Transverse colon (tissue), 4 donors: ENCODE measurements around the gene FBXO27. TPM values are rescaled to one million over a fixed set of nuclear protein-coding genes. Genes with fewer than 3 reads are reported as not detected.

Experiments
- DNase-seq: peaks from one replicate; pipeline ENCODE4 v3.0.0-alpha.2; 2019
- H3K27ac ChIP-seq, 4 donors: fragments of 200-600 bp; sonication (generic); 2 replicates each; pipeline ENCODE4 v1.5.1; 2016 to 2018; ENCODE audit warnings: inconsistent platforms in 4 of 4
- H3K27me3 ChIP-seq: fragments of 200-600 bp; sonication (generic); 2 replicates; pipeline ENCODE4 v1.5.1; 2017; ENCODE audit warnings: inconsistent platforms
- H3K36me3 ChIP-seq, 4 donors: fragments of 200-600 bp; sonication (generic); 2 replicates each; pipeline ENCODE4 v1.5.1; 2017 to 2019; ENCODE audit warnings: inconsistent platforms in 4 of 4
- H3K4me1 ChIP-seq, 4 donors: fragments of 200-600 bp; sonication (generic); 2 replicates each; pipeline ENCODE4 v1.5.1; 2017 to 2020; ENCODE audit warnings: inconsistent platforms in 4 of 4
- H3K4me3 ChIP-seq, 4 donors: fragments of 200-600 bp; sonication (generic); 1 replicate in 1 of 4; 2 replicates in 3 of 4; pipeline versions ENCODE4 v1.5.1 to v1.6.1; 2017 to 2019; ENCODE audit warnings: inconsistent platforms in 4 of 4
- H3K9me3 ChIP-seq, 2 donors: fragments of 200-600 bp; sonication (generic); 2 replicates each; pipeline ENCODE4 v1.5.1; 2017 to 2019; ENCODE audit warnings: inconsistent platforms in 2 of 2
- EP300 ChIP-seq: sonication (generic); formaldehyde crosslinking; IDR thresholded peaks from one replicate; pipeline ENCODE4 v1.6.1; 2017; ENCODE audit warnings: antibody characterized with exemption, low read depth
- POLR2A ChIP-seq: fragments of 450-650 bp; IDR thresholded peaks from one replicate; pipeline ENCODE4 v1.6.1; 2016; ENCODE audit warnings: antibody characterized with exemption, mild to moderate bottlenecking, moderate library complexity
- POLR2AphosphoS5 ChIP-seq, 3 donors: sonication (generic); formaldehyde crosslinking; IDR thresholded peaks; one replicate each; pipeline ENCODE4 v1.6.1; 2016; ENCODE audit warnings: antibody characterized with exemption in 3 of 3
- WGBS, 2 donors: methylation state at CpG; one replicate each; pipeline ENCODE4 v1.1.5; 2018; ENCODE audit warnings: low coverage in 1 of 2; 5-methylcytosine and 5-hydroxymethylcytosine counted together
- in situ Hi-C, 4 donors: fragments of 200-750 bp; cut with MboI; loops; one replicate each; pipeline versions ENCODE4 v1.15.0 to v1.15.1; 2017; ENCODE audit warnings: low sequenced_read_pairs in 3 of 4, low pct_ligation_motif_present in 1 of 4, low pct_unique_long_range_greater_than_20kb in 1 of 4
- intact Hi-C: fragments of 100-400 bp; cut with DNase I; formaldehyde crosslinking; loops from one replicate; pipeline ENCODE4 v1.15.1; 2023; ENCODE audit warnings: low total_unique reads
- total RNA-seq, 4 donors: library from RNA; depleted of rRNA; stranded (reverse); fragments of >200 nt; gene quantifications; one replicate each; pipeline ENCODE4 v1.1.0, GENCODE V29; 2016
- TF ChIP-seq, protein P1 (sequence below), 5 experiments: fragments of 200-600 bp in 3 of 5; fragments of 450-650 bp in 2 of 5; sonication (generic) in 3 of 5; IDR thresholded peaks; 1 replicate in 2 of 5; 2 replicates in 3 of 5; pipeline ENCODE4 v1.5.1; 2016 to 2017; ENCODE audit warnings: antibody characterized with exemption in 5 of 5, inconsistent platforms in 3 of 5, mild to moderate bottlenecking in 2 of 5, moderate library complexity in 1 of 5

The FBXO27 gene, protein sequence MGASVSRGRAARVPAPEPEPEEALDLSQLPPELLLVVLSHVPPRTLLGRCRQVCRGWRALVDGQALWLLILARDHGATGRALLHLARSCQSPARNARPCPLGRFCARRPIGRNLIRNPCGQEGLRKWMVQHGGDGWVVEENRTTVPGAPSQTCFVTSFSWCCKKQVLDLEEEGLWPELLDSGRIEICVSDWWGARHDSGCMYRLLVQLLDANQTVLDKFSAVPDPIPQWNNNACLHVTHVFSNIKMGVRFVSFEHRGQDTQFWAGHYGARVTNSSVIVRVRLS
- total RNA-seq: 1 to 10 TPM in 2 of 4 donors, under 1 TPM in 1, not detected in 1; 0.14 to 1.5 (median 1.1) TPM

- DNase-seq: peak; percentile 10
- TF ChIP-seq POLR2A: no peak
- no peak for TF ChIP-seq EP300
- Histone ChIP-seq H3K27ac (peak within 1 kb of the TSS in 3 of 4 donors; percentile 44 to 66 (median 62)), H3K9me3 (no peaks in the 10 kb centered on the region), H3K4me3 (peak within 1 kb of the TSS; percentile 32 to 70 (median 54)), H3K4me1 (peaks cover 6 to 27% (median 18%) of the 10 kb centered on the region in 4 donors), H3K36me3 (no peaks in the 10 kb centered on the region), H3K27me3 (peaks cover 50% of the 10 kb centered on the region)
- in situ Hi-C loops: no loop called here
- intact Hi-C loops: no loop called here
- 5 to 8% methylated on average over 5 to 45 of the region's 66 CpGs for WGBS, 2 donors
Measured at GRCh38 chr19:39032063-39032918, at the start of gene FBXO27. Gene FBXO27 (minus strand): TSS chr19:39032549. CDS start chr19:39032227, 322 bp downstream.

DNA sequence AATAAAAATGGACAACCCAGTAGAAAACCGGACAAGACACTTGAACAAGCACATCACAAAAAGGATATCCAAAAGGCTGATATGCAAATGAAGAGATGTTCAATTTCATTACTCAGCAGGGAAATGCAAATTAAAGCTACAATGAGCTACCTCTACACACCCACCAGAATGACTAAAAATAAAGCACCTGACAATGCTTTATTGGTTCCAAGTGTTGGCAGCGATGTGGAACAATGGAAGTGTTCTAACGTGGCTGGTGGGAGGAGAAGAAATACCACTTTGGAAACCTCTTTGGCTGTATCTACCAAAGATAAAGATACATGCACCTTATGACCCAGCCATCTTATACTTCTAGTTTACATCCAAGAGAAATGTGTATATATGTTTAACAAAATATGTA lies 48.1 kb upstream of the FBXO27 start:
- Histone ChIP-seq H3K4me3 (no peak overlapping the region), H3K27me3 (peaks cover 62% of the 10 kb centered on the region), H3K36me3 (no peaks in the 10 kb centered on the region), H3K9me3 (no peaks in the 10 kb centered on the region), H3K4me1 (peaks cover 0 to 13% (median 5%) of the 10 kb centered on the region in 4 donors), H3K27ac (no peak overlapping the region)
- in situ Hi-C loops: no loop called here
- WGBS, 2 donors: 0 to 39% methylated on average over 1 to 3 of the region's 3 CpGs
- DNase-seq: no peak
- intact Hi-C loops: no loop called here
- TF ChIP-seq, protein P1, sequence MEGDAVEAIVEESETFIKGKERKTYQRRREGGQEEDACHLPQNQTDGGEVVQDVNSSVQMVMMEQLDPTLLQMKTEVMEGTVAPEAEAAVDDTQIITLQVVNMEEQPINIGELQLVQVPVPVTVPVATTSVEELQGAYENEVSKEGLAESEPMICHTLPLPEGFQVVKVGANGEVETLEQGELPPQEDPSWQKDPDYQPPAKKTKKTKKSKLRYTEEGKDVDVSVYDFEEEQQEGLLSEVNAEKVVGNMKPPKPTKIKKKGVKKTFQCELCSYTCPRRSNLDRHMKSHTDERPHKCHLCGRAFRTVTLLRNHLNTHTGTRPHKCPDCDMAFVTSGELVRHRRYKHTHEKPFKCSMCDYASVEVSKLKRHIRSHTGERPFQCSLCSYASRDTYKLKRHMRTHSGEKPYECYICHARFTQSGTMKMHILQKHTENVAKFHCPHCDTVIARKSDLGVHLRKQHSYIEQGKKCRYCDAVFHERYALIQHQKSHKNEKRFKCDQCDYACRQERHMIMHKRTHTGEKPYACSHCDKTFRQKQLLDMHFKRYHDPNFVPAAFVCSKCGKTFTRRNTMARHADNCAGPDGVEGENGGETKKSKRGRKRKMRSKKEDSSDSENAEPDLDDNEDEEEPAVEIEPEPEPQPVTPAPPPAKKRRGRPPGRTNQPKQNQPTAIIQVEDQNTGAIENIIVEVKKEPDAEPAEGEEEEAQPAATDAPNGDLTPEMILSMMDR (IDR thresholded peaks at IDR 0.05): no peak
- TF ChIP-seq EP300 (no peak), POLR2AphosphoS5 (IDR thresholded peaks at IDR 0.05) (no peak), POLR2A (no peak)

- intact Hi-C loops: no loop called here
- WGBS, 2 donors: 45 to 69% methylated on average over 4 to 7 of the region's 7 CpGs
- Histone ChIP-seq H3K27ac (no peak overlapping the region), H3K27me3 (peaks cover 46% of the 10 kb centered on the region), H3K4me1 (peaks cover 0 to 5% (median 1%) of the 10 kb centered on the region in 4 donors), H3K4me3 (no peak overlapping the region), H3K36me3 (no peaks in the 10 kb centered on the region), H3K9me3 (no peaks in the 10 kb centered on the region)
- DNase-seq: no peak
- in situ Hi-C loops: no loop called here
- TF ChIP-seq, protein P1 (IDR thresholded peaks at IDR 0.05): no peak
- TF ChIP-seq EP300 (no peak), POLR2A (no peak), POLR2AphosphoS5 (IDR thresholded peaks at IDR 0.05) (no peak)
Measured at GRCh38 chr19:39078436-39079200, 46.3 kb upstream of the FBXO27 start.

- in situ Hi-C loops: no loop called here
- Histone ChIP-seq H3K4me1 (no peaks in the 10 kb centered on the region), H3K27ac (no peak overlapping the region), H3K9me3 (no peaks in the 10 kb centered on the region), H3K36me3 (no peaks in the 10 kb centered on the region), H3K4me3 (no peak overlapping the region), H3K27me3 (peaks cover 33% of the 10 kb centered on the region)
- TF ChIP-seq, protein P1 (IDR thresholded peaks at IDR 0.05): no peak
- no peak for TF ChIP-seq POLR2AphosphoS5 (IDR thresholded peaks at IDR 0.05)
- TF ChIP-seq EP300: no peak
- intact Hi-C loops: no loop called here
- WGBS, 2 donors: 84% methylated on average over 11 of the region's 11 CpGs; no CpG with 5 or more reads in 1 of the 2 donors
- no peak for DNase-seq
Measured at GRCh38 chr19:39077323-39077722, 45.0 kb upstream of the FBXO27 start.
